Liver (tissue), 3 donors: Measurements from ENCODE around the gene PPP2R2D.

Source experiments
- CTCF ChIP-seq: fragments of 150-350 bp; IDR thresholded peaks from 2 replicates; pipeline ENCODE4 v1.5.1; 2017; ENCODE audit warnings: improper control_type of control experiment, low read depth, low read length; ENCODE audit not compliant: missing input control
- SP1 ChIP-seq: IDR thresholded peaks from 2 replicates; pipeline ENCODE4 v1.6.1; 2018; ENCODE audit warnings: antibody characterized with exemption, mild to moderate bottlenecking
- TF ChIP-seq, protein P1 (sequence below): IDR thresholded peaks from 2 replicates; pipeline ENCODE4 v1.6.1; 2016; ENCODE audit warnings: antibody characterized with exemption, mild to moderate bottlenecking
- donor health status: healthy.
- donor health status: healthy.

- TF ChIP-seq CTCF = no peak
- TF ChIP-seq, protein P1, sequence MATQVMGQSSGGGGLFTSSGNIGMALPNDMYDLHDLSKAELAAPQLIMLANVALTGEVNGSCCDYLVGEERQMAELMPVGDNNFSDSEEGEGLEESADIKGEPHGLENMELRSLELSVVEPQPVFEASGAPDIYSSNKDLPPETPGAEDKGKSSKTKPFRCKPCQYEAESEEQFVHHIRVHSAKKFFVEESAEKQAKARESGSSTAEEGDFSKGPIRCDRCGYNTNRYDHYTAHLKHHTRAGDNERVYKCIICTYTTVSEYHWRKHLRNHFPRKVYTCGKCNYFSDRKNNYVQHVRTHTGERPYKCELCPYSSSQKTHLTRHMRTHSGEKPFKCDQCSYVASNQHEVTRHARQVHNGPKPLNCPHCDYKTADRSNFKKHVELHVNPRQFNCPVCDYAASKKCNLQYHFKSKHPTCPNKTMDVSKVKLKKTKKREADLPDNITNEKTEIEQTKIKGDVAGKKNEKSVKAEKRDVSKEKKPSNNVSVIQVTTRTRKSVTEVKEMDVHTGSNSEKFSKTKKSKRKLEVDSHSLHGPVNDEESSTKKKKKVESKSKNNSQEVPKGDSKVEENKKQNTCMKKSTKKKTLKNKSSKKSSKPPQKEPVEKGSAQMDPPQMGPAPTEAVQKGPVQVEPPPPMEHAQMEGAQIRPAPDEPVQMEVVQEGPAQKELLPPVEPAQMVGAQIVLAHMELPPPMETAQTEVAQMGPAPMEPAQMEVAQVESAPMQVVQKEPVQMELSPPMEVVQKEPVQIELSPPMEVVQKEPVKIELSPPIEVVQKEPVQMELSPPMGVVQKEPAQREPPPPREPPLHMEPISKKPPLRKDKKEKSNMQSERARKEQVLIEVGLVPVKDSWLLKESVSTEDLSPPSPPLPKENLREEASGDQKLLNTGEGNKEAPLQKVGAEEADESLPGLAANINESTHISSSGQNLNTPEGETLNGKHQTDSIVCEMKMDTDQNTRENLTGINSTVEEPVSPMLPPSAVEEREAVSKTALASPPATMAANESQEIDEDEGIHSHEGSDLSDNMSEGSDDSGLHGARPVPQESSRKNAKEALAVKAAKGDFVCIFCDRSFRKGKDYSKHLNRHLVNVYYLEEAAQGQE = no peak
- no peak for TF ChIP-seq SP1
These were observed 27.9 kb upstream of the PPP2R2D start for GRCh38 chr10:131872827-131873375.
